ENCODE results near the gene RIMBP2.

The RIMBP2 gene

DNA sequence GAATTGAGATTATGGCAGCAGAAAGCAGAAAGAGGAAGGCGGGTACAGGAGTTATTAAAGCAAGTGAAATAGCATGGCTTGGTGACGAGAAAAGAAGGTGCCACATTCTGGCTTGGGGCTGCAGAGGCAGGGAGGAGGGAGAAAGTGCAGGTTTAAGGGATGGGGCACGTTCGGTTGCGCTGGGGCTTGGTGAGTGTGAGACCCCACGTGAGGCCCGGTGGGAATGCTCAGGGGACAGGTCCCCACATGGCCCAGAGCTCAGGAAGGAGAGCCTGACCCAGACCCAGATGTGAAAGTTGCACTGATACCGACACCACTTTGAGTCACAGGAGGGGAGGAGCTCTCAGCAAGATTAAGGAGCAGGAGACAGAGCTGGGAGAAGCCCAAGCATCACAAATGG, 191.3 kb downstream of the RIMBP2 start:
- no peak for DNase-seq

DNA sequence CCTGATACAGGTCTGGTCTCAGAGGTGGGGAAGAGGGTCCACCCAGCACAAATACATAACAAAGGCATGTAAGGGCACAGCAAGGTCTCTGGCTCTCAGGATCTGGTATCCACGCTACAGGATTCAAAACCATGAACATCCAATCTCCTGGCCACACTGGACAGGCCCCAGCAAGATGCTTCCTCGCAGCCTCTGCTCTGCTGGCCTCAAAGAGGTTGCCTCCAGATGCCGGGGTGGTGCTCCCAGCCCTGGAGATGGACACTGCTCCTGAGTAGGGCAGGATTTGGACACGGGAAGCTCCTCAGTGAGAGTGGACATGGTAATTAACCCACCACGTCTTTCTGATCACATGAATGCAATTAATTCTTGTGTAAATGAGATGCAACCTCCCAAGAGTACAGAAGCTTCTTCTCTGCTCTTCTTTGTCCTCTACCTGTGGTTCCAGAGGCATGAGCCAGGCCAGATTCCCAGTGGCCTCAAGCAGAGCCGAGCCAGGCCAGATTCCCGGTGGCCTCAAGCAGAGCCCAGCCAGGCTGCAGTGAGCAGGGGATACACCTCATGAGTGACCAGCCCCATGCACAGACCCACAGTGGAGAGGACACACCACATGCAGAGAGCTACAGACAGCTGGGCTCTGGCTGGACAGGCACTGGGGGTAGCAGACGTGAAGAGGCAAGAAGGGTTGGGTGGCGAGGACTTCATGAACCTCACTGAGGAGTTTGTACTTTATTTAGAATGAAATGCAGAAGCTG, 192.1 kb downstream of the RIMBP2 start:
- DNase-seq = no peak

DNA sequence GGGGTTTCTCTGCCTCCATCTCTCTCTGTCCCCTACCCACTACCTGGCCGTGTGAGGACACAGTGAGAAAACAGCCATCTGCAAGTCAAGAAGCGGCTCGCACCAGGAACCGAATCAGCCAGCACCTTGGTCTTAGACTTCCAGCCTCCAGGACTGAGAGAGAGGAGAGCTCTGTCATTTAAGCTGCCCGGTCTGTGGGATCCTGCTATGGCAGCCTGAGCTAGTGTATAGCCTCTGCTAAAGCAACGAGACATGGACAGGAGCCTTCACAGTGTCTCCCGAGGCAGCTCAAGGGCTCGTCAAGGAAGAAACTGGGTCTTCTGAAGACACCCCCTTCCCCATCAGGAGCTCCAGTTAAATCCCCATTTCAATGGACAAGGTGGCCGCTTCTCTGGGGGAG, 192.9 kb downstream of the RIMBP2 start:
- DNase-seq = no peak

DNA sequence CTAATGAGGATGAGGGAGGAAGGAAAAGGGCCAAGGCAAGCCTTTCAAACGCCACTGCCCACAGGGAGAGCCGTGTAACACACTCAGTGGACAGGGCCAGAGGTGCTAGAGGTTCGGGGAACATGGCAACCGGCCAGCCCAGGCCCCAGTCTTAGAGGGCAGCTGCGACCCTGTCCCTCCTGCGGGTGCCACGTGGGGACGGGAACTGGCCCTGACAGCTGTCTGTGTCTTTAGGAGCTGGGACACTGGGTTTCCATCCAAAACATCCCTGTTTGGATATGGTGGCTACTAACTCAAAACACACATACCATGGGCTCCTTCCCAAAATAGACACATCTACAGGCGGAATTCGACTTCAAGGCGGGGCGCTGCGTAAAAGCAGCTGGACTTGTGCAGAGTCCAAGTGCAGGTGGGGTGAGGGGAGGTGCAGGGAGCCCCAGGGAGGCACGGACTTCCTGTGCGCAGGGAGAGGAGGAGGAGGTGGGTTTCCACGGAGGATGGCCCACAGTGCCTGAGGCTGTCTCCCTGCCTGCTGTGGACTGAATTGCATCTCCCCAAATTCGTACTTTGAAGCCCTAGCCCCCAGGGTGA, 193.8 kb downstream of the RIMBP2 start:
- DNase-seq = no peak

DNA sequence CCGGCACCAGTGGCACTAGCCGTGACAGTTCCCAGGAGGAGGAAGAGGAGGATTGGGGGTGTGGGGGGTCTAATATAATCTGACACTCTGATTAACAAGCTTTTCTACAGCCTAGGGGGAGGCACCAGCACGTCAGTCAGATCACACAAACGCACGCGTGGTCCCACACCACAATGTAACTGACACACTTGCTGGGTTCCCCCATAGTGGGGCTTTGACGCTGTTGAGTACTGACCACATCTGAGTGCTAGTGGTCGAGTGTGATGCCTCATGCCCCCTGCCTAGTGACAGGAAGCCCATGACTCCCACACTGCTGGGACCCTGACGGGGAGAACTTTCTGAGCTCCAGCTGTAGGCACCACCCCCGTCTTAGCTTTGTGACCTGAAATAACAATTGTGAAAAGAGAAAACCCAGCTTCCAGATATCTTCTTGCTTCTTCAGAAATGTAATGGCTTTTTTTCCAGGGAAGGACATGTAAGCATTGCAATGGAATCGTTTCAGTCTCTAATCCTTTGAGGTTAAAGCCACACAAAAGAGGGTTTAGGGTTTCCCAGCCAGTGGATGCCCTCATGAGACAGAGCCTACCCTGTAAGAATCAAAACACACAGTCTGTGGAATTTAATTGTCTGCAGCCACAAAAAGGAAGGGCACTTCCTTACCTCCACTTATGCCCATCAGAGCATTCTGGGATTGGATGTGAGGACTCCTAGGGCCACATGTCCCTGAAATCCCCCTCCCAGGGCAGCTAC, 194.5 kb downstream of the RIMBP2 start:
- no peak for DNase-seq

DNA sequence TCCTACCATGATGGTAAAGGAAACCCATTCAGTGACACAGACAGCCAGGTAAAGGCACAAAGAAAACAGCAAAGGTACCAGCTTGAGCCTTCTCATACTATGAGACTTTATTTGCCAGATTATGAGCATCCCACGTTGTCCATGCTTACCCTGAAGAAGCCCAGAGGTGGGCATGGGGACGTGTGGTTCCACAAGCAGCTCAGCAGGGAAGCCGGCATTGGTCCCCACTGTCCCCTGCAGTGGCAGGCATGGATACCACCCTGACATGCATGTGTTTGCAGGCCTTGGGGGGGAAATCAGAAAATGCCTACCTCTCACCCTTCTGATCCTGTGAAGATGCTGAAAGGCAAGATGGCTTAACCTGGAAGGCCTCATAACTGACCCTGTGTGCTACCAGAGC, 195.3 kb downstream of the RIMBP2 start:
- DNase-seq = no peak

DNA sequence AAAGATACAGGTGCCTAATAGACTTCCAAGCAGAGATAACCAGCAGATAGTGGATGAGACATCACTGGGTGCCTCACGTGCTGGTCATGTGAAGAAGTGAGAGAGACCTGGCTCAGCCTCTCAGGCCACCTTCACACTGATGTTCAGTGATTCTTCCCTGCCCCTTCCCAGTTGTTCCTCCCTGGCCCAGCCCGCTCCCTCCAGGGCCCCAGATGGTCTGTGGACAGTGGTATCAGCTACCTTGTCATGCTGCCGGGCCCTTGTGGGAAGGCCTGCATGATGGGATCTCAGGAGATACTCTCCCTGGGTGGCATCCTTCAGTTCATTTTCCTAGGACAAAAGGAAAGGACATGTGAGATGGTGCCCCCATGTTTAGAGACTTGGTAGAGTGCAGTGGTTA, 198.5 kb downstream of the RIMBP2 start:
- DNase-seq = no peak

DNA sequence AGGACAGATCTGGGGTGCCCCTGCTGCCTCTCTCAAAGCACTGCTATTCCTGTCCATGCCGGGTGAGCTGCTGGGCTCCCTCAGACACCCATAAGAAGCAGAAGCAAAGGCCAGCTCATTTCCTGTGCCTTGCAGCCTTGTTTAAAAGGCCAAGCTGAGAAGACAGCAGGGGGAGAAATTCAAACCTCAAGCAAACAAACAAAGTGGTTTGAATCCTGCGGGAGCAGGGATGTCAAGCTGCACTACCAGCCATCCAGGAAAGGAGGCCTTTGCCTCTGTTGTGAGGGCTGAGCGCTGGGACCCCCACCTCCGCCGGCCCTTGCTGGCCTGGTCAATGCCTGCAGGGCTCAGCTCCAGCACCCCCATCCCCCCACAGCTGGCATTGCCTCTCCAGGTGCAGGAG, 201.9 kb downstream of the RIMBP2 start:
- DNase-seq = no peak

DNA sequence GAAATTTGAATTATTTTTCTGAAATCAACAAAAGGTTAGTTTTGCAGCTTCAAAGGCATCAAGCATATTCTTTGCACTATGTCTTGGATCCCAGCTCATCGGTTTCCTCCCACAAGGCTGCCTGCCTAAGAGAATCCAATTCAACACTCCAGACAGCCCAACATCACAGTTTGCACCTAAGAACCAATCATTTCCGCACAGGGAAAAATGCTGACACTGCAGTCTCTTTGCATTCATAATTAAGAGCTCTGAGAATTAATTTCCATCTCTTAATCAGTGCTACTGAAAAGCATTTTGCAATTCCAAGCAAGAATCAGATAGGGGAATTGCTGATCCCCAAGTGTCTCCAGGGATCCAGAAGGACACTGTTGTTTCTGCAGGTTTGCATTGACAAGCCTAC, 202.5 kb downstream of the RIMBP2 start:
- no peak for DNase-seq

DNA sequence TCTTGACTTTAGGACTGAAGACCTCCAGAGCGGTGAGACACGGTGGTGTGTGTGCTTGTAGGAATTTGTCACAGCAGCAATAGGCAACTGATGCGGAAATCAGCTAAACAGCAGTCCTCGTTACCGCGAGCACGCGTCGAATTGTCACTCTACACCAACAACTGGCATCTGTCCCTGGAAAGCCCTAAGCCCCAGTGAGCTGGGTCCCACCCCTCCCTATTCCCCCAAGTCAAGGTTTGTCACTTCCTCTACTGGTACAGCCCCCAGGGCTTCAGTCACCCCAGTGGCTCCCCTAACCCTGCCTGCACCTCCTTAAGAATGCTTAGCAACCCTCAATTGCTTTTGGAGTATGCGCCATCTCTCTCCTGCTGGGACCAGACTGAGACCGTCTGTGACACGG, 204.8 kb downstream of the RIMBP2 start:
- no peak for DNase-seq

DNA sequence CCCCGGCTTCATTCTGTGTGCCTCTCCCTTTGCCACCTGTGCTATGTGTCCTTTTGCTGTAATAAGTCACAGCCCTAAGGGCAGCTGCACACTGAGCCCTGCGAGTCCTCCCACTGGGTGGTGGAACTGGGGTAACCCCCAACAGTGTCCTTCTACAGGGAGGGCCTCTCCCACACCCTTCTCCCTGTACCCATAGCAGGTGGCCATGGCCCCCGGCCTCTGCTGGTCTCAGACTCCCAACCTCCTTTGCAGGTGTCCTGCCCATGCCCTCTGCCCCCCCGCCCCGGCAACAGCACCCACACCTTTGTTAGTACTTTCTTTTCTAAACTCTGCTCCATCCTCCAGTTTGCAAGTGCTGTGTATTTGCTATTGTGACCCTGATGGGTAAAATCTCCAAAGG, 206.6 kb downstream of the RIMBP2 start:
- DNase-seq = no peak

DNA sequence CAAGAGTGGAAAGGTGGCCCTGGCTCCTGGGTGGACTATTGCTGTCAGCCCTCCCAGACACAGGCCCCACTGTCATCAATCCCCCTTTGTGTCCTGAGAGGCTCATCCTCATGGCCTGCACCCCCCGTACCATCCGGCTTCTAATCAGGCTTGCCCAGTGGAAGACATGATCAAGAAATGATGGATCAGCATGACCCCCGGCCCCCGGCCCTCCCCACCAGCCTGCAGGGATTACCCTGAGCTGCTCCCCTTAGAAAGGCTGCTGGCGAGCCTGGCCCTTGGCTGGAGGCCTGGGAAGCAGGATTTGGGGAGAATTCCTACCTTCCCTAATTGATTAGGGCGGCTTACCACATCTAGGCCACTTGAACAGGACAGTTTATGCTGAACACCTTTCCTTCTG, 207.3 kb downstream of the RIMBP2 start:
- DNase-seq = no peak

DNA sequence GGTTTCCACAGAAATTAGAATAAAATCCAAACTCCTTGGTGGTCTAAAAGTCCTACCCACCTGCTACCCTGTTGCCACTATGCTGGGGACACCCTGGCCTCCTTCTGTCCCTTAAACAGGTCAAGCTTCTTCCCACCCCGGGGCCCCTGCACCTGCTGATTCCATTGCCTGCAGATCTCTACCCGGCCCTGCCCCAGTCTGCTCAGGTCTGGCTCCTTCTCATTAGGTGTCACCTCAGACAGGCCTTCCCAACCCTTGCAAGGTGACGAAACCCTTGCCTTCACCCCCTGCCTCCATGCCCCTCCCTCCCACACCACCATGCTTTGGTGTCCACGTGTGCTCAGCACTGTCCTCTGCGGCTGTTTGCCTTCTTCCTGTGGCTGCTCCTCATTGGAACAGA, 207.8 kb downstream of the RIMBP2 start:
- DNase-seq = no peak

DNA sequence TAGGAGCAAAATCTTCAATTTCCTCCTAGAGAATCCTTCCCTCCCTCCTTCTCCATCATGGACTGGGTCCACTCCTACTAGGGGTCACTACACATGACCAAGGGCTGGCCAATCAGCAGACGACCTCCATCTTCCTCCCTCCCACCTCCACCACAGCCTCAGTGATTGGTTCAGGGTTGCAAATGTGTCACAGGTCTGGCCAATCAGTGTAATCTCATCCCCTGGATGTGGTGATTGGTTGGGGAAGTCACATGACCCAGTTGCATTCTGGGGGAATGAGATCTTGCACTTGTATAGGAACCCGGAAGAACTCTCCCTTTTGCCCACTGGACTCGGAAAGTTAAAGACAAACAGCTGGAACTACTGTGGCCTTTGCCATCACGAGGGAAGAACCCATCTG, 209.3 kb downstream of the RIMBP2 start:
- DNase-seq = no peak

DNA sequence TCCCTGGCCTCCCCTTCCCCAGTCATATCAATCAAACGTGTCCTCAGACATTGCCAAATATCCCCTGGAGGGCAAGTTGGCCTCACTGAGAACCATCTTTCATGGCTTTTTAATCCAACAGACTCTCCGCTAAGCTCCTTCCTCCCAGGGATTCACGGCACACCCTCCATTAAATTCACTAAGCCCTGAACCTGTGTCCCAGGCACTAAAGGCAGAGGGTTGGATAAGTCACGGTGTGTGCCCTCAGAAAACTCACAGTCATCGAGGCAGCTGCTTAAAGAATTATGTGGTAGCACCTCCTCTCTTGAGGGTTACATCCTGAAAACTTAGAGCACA, 211.3 kb downstream of the RIMBP2 start:
- DNase-seq = no peak

DNA sequence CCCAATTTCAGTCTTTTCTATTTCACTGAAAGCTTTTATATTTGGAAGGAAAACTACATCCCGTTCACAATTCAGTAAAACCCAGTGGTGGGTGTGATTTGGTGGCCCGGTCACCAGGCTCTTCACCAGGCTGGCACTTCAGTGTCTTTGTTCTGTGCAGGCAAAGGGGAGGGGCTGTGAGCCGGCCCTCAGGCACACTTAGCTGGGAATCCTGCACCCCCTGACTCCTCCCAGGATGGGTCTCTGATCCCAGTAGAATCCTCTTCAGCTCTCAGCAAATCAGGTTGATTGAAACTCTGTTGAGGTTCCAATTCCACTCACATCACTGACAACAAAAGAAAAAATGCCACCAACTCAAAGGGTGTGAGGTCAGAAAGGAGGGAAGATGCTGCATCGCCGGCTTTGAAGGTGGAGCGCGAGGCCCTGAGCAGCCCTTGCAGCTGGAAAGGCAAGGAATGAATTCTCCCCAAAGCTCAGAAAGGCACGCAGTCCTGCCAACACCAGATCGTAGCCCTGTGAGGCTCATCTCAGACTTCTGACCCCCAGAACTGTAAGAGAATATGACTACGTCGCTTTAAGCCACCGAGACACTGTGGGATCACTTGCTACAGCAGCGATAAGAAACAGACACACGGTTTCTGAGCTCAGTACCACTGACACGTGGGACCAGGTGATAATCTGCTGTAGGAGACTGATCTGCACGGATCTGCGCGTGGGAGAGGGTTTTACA, 211.8 kb downstream of the RIMBP2 start:
- DNase-seq = no peak

DNA sequence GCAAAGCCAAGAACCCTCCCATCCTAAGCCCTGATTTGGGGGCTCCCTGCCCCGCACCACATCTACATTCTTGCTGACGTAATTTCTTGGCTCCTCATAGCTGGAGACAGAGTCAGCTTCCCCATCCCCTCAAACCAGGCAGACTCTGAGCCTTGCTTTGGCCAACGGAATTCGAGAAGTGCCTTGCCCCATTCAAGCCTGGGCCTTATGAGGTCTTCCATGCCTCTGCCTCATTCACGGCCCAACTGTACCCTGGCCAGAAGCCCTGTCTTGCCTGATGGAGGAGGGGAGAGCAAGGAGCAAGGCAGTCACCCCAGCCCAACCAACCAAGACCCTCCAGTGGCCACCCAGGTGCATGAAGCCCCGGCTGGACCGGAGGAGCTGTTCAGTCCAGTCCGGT, 214.3 kb downstream of the RIMBP2 start:
- no peak for DNase-seq

DNA sequence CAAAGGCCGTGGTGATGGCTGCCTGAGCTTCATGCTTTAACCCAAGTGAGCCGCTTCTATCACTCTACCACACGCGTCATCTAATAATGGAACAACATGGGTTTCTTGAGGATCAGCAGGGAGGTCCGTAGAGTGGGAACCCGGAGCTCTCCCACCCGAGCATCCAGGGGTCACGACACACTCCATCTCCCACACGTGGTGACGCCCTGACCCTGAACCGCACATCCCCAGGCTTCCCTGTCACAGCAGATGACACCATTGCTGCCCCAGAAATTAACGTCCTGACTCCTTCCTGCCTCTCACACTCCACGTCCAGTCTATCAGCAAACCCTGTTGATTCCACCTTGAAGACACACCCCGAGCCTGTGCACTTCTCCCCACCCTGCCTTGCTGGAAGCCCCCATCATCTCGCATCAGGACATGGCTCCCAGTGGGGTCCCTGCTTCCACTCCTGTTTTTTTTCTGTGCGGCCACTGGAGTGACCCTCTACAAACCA, 215.2 kb downstream of the RIMBP2 start:
- DNase-seq = no peak

DNA sequence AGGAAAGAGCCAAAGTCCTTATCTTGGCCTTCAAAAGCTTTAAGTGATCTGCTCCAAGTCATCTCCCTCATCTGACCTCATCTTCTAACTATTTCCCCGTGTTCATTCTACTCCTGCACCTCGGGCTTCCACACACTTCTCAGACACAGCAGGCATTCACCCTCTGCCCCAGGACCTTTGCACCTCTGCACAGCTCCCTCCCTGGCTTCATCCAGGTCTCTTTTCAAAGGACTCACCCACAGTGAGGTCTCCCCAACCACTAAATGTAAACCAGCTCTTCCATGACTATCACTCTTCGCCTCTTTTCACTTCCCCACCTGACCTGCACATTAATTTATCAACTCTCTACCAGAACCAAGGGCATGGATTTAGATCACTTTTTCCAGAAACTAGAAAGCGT, 216.6 kb downstream of the RIMBP2 start:
- DNase-seq = no peak

DNA sequence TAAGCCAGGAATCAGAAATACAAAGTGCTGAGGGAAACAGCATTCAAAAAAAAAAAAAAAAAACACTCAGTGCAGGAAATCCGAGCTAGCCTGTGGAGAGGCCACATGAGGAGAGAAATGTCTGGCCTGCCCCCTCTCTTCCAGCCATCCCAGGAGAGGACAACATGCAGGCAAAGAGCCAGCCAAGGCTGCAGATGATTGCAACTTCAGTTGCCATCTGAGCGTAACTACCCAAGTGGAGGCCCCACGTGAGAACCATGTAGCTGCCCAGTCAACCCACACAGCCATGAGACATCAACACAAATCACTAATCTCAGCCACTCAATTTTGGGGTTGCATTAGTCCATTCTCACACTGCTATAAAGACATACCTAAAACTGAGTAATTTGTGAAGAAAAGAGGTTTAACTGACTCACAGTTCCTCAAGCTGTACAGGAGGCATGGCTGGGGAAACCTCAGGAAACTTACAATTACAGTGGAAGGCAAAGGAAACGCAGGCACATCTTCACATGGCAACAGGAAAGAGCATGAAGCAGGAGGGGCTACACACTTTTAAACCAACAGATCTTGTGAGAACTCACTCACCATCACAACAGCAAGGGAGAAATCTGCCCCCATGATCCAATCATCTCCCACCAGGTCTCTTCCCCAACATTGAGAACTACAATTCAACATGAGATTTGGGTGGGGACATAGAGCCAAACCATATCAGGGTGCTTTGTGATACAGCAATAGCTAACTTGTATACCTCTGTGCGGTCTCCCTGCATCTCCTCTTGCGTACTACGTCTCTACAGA, 217.3 kb downstream of the RIMBP2 start:
- no peak for DNase-seq

DNA sequence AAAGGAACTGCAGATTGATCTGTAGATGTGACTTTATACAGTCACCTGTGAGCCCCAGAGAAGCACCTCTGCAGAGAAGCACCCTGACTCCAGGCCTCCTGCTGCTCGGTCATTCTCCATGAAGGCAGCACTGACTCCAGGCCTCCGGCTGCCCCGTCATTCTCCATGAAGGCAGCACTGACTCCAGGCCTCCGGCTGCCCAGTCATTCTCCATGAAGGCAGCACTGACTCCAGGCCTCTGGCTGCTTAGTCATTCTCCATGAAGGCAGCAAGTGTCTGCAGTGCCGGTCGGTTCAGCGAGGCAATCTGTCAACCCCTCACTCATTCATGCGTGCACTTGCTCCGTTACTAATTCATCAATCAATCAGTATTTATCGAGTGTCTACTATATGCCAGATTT, 218.1 kb downstream of the RIMBP2 start:
- DNase-seq = no peak

DNA sequence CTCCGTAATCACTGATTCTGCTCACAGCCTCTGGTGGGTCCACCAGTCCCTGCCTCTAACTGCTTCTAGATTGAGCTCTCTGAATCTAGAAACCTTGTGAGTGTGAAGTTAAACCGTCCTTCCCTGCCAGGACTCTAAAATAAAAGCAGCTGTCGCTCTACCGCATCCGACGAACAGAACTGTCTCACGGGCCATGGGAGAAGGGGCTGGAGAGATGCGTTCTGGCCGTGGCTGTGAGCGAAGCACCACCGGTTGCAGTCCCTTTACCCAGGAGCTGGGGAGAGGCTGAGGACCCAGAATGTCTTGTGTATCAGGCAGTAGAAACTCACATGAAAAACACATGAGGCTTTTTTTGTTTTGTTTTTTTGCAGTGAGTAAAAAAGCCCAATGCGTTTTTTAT, 218.8 kb downstream of the RIMBP2 start:
- no peak for DNase-seq

Measured in GF-D8 (cell line).